ENCODE measurements around the gene EEF1G.
"Not testable (repeated sequence)": the region's sequence is repeated elsewhere in the genome, so short reads cannot be mapped to it uniquely, and the experiment has no call there.

Gene EEF1G

DNA sequence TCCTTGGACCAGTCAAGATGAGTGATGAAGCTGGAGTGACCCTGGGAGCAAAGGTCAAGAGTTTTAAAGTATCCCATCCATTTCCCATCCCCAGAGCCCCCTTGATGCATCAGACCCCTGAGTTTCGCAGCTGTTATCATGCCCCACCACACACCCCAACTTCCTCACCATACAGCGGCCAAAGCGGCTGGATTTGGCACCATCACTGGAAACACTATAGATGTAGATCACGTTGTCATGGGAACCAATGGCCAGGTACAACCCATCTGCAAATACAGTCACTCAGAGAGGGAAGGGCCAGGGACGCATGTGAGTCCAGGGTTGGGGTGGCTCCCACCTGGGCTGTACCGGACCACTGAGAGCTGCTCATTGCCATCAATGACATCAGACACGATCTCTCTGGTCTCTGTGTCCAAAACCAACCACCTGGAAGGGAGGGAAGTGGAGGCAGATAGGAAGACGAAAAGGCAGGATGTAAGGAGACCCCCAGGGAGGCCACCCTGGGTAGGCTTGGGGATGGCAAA lies 30.1 kb upstream of the EEF1G start:
- no peak for DNase-seq (ENCODE audit: low spot score)

DNA sequence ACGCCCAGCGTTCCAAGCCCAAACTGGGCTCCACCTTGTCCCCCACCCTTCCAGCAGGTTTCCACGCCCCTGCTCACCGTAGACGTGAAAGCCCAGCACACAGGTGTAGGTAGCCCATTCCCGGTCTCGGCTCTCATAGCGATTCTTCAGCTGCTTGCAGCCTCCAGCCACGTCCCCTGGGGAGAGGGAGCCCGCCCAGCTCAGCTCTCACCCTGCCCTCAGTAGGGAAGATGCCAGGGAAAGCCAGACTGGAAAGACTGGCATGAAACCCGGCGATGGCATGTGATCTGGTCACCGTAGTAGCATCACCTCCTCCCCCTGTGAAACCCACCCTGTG lies 29.3 kb upstream of the EEF1G start:
- DNase-seq (ENCODE audit: low spot score), result no peak

DNA sequence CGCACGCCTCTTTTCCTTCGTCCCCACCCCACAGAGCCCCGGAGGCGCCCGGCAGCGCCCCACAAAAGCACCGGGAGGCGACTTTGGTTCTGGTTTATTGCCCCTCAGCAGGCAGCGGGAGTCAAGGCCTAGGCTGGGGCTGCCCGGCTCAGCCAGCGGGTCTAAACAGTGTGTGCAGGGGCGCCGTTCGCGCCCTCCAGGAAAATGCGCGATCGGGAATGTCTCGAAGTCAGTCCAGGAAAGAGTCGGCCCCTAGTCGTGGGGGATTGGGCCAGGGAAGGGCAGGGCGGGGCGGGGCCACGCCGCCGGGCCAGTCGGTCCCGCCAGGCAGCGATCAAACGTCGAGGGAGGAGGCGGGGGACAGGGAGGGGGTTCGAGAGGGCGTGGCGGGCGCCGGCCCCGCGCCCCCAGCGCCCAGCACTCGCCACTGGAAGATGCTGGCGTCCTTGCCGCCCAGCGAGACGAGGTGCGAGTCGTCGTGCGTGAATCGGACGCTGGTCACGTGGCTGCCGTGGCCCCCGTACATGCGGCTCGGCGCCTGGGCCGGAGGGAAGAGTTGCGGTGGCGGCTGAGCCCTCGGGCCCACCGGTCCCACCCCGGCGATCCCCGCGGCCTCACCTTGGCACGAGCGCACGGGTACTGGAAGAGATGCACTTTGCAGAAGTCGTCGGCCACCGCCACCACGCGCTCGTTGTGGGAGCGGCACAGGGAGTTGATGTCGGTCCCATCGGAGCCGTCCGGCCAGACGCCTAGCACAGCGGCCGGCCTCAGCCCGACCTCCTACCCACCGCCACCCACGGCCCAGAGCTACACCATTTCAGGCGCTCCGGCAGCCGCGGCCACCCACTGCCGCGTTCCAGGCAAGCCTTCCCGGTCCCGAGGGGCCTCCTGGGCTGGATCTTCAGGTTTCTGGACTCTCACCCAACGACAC lies 28.7 kb upstream of the EEF1G start:
- DNase-seq (ENCODE audit: low spot score), result peak; percentile 79

DNA sequence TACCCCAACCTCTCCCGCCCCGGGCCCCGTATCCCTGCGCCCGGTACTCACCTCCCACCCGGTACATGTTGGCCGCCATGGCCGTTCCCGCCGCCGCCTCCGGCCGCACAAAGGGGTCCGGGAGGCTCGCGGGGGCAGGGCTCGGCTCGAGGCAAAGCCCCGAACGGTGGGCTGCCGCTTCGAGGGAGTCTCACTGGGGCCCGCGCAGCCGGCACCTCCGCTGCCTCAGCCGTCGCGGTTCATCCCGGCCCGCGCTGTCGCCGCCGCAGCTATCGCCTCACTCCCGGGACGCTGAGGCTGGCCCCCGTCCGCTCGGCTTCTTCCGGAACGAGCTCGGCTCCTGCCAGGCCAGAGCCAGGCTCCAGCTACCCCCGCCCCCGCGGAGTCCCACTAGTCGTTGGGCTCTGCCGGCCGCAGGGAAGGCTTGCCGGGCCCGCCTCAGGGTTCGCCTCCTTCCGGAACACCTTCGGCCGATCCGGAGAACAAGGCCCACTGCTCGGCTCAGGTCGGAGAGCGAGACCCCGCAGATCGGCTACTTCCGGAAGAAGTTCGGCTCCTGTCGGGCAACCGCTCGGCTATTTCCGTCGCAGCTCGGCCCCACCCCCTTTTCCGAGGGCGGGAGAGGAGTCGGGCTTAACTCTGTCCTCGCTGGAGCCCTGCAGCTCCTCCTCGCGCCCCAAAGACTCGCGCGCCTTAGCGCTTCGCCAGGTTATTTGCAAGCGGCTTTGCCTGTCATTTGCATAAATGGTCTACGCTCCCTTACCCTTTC lies 27.9 kb upstream of the EEF1G start, which contains the start of gene MTA2:
MTA2 (minus strand) TSS at position 494 of the 769 bp plus-strand sequence; CDS start at position 79, 415 bp downstream.
- DNase-seq (ENCODE audit: low spot score), result peak; percentile 96

DNA sequence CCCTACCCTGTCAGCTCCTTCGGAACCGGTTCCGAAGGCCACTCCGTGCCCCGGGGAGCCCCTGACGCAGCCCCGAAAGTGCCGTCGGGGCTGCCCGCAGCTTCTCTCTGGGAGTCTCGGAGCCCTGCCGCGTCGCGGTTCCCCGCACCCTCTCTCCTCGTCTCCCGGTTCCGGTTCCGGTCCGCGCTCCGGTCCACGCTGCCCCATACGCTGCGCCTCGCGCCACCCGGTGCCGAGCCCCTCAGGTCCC lies 27.4 kb upstream of the EEF1G start:
- no peak for DNase-seq (ENCODE audit: low spot score)

DNA sequence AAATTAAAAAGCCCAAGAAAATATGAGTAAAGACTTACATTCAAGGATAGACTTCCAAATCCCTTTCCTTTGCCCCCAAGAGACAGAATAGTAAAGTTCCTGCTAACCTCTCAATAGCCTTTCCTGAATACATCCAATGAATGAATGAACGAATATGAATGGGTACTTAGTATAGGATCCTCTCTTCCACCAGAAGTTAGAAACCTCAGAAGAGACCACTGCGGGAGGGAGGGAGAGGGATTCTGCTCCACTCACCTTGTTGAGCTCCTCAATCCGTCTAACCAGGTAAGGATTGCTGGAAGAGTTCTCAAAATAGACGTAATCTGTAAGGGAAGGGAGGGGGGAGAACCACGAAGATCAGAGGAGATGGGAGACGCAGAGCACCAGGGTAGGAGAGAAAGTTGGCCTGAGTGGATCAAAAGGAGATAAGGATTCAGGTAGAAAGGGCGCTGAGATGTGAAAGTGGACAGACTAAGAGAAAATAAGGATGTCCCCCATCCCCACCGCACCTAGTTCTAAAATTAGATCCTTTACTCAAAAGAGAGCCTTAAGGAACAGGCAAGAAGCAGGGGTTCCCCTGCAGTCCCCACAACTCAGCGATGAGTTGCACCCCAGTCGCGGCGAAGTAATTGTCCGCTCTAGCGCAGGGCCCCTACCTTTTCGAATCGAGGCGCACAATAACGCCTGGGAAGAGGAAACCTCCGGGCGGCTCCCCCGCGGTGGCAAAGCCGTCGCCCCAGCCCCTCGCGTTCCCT lies 26.9 kb upstream of the EEF1G start:
- no peak for DNase-seq (ENCODE audit: low spot score)

DNA sequence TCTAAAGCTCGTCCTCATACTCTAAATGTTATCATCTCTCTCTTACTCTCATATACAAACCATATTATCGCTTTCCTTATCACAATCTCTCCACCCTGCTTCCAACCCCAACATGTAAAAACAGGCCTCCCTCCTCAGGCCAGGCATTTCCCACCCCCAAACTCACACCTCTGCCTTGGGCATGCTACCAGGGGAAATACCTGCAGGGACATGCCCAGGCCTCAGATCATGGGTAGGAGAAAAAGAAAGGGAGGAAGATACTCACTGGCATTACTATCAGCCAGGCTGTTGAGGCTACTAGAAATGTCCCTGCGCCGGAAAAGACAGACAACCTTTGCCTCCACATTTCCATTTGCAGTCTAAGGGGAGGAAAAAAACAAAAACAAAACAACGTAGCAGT lies 26.2 kb upstream of the EEF1G start:
- DNase-seq (ENCODE audit: low spot score), result no peak

DNA sequence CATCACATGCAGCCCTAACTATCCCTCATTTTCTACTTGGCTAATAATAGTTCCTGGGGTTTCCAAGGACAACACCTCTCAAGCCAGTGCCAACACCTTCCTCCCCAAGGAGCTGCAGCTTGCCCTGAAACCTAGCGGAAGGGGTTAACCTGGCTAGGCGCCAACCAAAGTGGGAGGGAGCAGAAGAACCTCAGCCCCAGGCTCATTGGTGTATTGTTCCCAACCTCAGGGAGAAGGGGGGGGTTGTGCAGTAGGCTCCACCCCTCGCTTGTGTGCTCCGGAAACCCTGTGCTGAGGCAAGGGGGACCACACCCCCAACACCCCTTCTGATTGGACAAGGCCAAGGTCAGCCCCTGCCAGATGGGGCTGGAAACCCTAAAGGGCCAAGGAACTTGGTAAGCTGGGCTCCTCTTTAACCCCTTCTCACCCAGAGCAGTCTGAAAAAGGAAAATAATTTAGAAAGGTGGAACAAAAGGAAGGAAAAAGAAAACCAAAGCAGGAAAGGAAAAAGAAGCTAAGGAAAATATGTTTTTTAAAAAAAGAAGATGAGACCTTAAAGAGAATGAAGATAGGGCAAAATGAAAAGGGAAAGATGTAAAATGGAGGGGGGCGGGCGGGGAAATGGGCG lies 25.5 kb upstream of the EEF1G start:
- DNase-seq (ENCODE audit: low spot score), result peak; percentile 98

DNA sequence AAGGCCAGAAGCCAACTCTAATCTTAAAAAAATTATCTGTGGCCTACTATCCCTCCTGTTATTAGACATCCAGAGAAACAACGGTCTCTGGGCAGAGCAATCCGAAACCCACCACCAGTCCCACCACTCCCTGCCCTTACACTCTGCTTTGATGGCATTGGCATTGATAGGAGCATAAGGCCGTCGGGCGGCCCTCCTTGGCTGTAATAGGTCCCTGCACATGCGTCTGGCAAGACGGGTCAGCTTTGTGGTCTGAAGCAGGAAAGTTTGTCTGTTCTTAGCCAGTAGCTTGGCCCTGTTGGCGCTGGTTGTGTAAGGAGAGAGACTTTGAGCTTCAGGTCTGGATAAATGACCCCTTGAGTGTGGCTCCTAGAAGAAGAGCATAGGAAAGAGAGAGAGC lies 21.4 kb upstream of the EEF1G start:
- no peak for DNase-seq (ENCODE audit: low spot score)

DNA sequence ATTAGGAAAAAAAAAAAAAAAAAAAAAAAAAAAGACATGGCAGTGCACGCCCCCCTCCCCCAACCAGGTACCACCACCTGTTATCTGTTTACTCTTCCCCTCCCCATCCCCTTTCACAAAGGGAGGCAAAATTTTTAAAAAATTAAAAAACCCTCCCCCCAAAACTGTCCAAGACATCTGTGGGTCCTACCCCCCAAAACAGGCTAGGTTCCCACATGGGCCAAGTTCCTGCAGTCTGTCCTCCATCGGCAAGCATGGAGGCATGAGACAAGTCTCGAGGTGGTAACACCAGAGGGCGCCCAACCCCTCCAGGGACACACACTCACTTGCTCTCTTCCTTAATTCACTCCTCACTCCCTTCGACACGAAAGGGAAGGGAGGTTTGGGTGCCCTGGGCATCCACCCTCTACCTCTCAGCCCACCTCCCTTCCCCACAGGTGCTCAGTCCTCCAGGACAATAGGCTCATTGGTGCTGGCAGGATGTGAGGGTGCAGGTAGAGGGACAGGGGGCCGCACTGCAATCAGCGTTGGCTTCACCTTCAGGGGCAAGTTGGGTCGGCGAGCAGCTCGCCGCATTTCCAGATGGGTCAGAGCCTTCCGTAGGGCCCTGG lies 19.8 kb upstream of the EEF1G start:
- peak; percentile 86 for DNase-seq (ENCODE audit: low spot score)

DNA sequence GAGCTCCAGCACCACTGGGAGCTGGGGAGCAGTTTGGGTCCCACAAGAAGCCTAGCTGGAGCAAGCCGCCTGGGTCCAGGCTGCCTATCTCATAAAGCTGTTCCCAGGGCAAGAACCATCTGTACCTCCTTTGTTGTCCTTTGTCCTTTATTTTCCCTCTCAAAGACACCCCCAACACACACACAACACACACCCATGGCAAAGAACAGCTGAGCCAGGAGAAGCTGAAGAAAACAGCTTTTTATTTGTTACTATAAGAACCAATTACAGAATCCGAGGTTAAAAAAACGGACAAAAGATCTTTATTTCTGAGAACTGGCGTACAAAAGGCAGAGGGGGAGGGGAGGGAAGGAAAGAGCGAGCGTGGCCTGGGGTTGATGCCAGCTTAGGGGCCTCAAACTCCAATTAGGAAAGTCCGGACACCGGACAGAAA lies 19.3 kb upstream of the EEF1G start:
- DNase-seq (ENCODE audit: low spot score), result peak; percentile 92

DNA sequence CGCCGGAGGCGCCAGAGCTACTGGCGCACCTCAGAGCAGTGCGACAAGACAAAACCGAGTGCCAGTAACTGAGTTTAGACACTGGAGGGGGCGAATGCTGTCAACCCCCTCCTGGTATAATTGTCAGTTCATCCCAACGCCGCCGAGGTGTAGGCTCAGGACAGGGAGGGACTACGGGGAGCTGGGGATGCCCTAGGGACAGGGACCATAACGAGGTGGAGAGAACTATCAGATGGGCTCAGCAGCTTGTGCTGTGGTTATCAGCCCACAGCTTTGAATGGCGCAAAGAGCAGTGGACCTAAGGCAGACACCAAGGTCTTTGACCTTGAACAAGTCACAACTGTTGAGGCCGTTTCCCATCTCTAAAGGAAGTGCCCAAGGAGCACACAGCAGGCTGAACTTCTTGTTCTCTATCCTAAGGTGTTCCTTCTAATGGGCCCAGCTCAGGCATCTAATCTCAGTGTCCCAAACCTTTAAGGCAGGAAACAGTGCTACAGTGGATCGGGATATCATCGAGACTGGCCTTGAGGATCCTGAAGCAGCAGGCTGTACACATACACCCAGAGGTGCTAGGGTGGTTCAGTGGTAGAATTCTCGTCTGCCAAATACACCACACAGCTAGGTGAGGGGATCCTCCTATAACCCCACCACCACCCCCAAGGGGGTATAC lies 18.6 kb upstream of the EEF1G start:
- peak; percentile 59 for DNase-seq (ENCODE audit: low spot score)

DNA sequence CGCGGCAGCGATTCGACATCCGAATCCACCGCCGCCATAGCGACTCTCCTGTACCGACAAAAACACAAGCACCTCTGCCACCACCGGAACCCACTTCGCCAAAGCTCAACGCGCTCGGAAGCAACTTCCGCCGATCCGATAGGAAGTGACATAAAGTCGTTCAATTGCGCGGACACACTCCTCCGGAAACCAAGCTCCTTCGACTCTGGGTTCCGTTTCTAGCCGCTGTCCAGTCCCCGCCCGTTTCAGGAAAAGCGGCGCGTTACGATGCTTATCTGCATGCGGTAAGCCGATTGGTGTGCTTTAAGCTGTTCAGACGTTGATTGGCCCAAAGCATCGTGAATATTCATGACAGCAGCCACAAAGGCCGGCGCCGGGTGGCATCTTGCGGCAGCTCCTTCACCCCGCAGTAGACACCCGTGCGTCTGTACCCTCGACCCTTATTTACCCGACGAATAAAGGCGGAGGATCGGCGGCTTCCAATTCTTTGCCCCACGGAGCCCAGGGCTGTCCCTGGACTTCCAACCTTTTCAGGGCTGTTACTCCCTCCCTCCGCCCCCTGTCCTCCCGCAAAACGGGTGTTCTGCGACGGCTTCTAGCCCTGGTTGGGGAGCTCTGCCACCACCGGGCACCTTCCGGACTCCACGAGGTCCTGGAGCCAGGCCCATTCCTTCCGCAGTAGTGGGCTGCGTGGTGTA lies 17.9 kb upstream of the EEF1G start, which contains the start of gene TUT1:
TUT1 (minus strand) TSS at position 76 of the 698 bp plus-strand sequence; CDS start at position 38, 38 bp downstream.
- DNase-seq (ENCODE audit: low spot score), result peak; percentile 100

DNA sequence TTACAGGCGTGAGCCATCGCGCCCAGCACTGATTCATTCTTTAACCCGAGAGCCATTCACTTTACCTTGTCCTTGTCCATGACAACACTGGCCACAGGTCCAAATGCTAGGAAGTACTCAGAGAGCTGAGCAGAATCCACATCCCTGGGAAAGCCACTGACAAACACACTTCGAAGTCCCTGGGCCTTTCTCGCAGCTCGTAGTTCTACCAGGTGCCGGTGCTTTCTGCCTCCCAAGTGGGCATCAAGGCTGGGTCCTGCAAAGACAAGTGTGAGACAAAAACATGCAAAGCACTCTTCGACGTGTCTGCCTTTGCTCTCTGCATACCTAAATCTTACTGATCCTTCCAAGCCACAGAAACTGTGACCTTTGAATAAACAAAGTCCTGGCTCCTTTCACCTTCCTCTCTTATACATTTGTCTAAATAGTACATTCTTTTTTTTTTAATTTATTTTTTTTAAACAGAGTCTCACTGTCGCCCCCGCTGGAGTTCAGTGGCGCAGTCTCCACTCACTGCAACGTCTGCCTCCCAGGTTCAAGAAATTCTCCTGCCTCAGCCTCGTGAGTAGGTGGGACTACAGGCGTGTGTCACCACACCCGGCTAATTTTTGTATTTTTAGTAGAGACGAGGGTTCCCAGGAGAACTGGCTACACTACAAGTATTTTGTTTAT lies 15.4 kb upstream of the EEF1G start:
- no peak for DNase-seq (ENCODE audit: low spot score)

DNA sequence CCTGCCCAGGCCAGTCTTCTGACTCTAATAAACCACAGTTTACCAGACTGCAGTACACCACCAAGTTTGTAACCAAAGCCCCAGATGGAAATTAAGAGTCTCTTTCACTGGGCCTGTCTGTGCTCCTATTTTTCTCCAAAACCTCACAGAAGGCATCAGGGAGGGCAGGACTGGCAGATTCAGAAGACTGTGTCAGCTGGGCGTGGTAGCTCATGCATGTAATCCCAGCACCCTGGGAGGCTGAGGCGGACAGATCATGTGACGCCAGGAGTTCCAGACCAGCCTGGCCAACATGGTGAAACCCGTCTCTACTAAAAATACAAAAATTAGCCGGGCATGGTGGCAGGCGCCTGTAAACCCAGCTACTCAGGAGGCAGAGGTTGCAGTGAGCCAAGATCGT lies 11.7 kb upstream of the EEF1G start:
- not testable (repeated sequence) for DNase-seq (ENCODE audit: low spot score)

DNA sequence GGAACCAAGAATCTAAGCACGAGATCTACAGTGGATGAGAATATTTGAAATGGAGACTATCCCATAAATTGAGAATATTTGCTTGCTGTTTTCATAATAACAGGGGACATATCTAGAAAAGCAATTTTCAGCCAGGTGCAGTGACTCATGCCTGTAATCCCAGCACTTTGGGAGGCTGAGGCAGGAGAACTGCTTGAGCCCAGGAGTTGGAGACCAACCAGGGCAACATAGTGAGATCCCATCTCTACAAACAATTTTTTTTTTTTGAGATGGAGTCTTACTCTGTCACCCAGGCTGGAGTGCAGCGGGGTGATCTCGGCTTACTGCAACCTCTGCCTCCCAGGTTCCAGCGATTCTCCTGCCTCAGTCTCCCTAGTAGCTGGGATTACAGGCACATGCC lies 8.0 kb upstream of the EEF1G start:
- DNase-seq (ENCODE audit: low spot score), result not testable (repeated sequence)

DNA sequence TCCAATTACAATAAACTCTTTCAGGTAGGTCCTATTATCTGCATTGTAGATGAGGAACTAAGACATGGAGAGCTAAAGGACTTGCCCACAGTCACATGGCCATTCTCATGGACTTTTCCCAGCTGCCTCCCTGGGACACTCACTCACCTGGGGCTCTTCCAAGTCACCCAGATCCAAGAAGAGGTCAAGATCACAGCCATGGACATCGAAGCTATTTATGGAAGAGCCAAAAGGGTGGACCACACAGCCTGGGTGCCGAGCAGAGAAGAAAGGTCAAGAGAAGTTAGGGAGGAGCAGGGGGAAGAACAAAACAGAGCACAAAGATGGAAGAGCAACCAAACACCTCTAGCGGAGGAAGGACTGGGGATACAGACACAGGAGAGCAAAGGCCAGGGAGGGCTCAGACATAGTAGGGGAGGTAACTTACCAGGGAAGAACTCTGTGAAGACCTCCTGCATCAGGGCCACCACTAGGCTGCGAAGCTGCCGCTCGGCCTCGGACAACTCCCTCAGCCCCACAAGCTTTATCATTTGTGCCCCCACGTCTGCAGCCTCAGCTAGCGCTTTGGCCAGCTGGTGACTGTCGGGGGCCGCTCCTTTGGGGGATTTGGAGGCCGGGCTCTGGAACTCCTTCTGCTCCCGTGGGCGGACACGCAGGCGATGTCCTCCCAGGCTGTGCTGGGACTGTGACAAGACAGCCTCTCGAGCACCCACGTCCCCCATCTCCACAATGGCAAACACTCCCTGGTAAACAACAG lies 7.4 kb upstream of the EEF1G start:
- DNase-seq (ENCODE audit: low spot score), result no peak

DNA sequence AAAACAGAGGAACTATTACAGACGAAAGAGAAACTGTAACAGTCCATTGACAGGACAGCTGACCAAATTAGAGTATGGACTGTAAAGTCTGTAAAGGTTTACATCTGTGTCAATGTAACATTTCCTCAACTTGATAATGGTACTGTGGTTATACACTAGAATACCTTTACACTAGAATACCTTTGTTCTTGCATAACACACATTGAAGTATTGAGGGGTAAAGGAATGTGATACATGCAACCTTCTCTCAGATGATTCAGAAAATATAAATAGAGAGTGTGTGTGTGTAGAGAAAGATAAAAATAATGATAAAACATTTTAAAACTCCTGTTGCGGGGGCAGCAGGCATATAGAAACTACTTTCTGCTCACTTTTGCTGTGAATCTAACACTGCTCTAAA lies 5.6 kb upstream of the EEF1G start:
- no peak for DNase-seq (ENCODE audit: low spot score)

DNA sequence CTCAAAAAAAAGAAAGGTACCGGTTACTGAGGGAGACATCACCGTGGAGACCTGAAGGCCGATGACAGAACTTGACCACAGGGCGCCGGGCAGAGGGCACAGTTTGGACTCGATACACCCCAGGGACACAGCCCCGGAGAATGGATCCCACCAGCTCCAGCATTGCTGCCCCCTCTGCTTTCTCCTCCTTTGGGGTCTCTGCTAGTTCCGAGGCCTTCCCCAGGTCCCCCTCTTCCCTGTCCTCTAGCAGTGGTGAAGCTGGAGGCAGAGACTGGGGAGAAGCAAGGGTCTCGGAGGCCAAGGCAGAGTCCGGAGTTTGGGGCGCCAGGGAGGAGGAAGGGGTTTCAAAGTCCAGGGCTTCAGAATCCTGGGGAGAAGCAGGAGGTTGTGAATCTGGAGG lies 4.8 kb upstream of the EEF1G start:
- no peak for DNase-seq (ENCODE audit: low spot score)
